ENCODE data around the gene BUB3.

Gene BUB3

DNA sequence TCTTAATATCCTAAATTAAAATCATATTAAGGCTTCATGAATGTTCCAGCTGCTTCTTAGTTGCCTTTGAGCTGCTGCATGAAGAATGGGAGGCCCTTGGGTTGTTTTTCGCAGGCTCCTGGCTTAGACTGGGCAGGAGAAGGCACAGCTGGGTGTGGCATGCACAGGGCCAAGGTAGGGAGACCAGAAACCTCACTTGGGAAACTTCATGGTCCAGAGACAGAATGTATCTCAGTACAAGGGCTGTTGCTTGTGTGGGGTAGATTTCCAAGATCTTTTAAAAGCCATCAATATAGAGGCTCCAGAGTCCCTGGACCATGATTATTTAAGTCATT lies 49.9 kb downstream of the BUB3 start:
- no peak overlapping the region for H3K18ac ChIP-seq (ENCODE audit: low read depth in 1 of 2, low read length in 2 of 2)
- no peak overlapping the region for H4K8ac ChIP-seq (ENCODE audit: low read length)
- no peak overlapping the region for H3K4ac ChIP-seq (ENCODE audit: low read depth in 1 of 2, low read length in 2 of 2)
- no peak overlapping the region for H3K27ac ChIP-seq (ENCODE audit: low read length, poor library complexity, severe bottlenecking)
- no peak overlapping the region for H2AFZ ChIP-seq (ENCODE audit: low read depth, low read length)
- H3K9ac ChIP-seq (ENCODE audit: low read length) = no peak overlapping the region
- H3K4me1 ChIP-seq (ENCODE audit: control insufficient read depth, insufficient read depth, low read depth, low read length) = no peaks in the 10 kb centered on the region
- H3K79me1 ChIP-seq (replicated peaks; ENCODE audit: low read length, poor library complexity, severe bottlenecking) = no peaks in the 10 kb centered on the region
- H3K4me2 ChIP-seq (ENCODE audit: low read length, poor library complexity, severe bottlenecking) = no peak overlapping the region
- H2BK12ac ChIP-seq (ENCODE audit: low read length in 2 of 2) = no peak overlapping the region
- no peak overlapping the region for H2BK15ac ChIP-seq (ENCODE audit: low read depth, poor library complexity, severe bottlenecking)
- H3K36me3 ChIP-seq (ENCODE audit: control insufficient read depth in 1 of 2, insufficient read depth in 2 of 2, low read depth in 1 of 2, low read length in 2 of 2) = peaks cover 0 to 4% of the 10 kb centered on the region in 2 experiments
- no peaks in the 10 kb centered on the region for H3K27me3 ChIP-seq (ENCODE audit: control insufficient read depth in 1 of 2, insufficient read depth in 1 of 2, low read length in 2 of 2)
- H2BK5ac ChIP-seq (ENCODE audit: low read depth, low read length, poor library complexity, severe bottlenecking) = no peak overlapping the region
- DNase-seq = no peak
- H4K91ac ChIP-seq (ENCODE audit: low read length) = no peak overlapping the region
- no peak overlapping the region for H3K14ac ChIP-seq (ENCODE audit: low read length in 2 of 2)
- H3K23ac ChIP-seq (ENCODE audit: low read length in 2 of 2) = no peak overlapping the region
- H2AK5ac ChIP-seq (ENCODE audit: low read length, severe bottlenecking) = no peak overlapping the region
- H3K4me3 ChIP-seq (ENCODE audit: insufficient read depth in 1 of 2, low read depth in 1 of 2, low read length in 2 of 2) = no peak overlapping the region
- H2BK120ac ChIP-seq (ENCODE audit: low read depth, low read length) = no peak overlapping the region
- WGBS = 84% methylated on average over 1 of the region's 1 CpG
- peaks cover 6% of the 10 kb centered on the region for H3K9me3 ChIP-seq (ENCODE audit: control insufficient read depth, low read length)

DNA sequence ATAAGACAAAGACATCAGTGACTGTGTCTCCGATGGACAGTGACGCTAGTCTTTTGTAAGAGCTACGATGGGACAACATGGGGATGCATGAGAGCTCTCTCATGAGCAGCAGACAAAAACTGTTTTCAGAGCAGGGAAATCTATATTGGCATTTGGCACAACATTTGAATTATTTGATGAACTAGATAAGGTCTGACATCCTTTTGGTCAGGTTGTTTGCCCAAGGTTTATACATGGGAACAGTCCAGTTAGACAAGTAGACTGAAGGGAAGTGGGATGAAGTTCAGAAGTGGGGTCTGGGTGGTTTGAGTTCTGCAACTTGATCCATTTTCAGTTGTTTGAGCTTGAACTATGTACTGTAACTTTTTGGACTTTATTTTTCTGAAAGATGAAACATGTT lies 50.8 kb downstream of the BUB3 start:
- Histone ChIP-seq H3K79me1 (replicated peaks; ENCODE audit: low read length, poor library complexity, severe bottlenecking) (no peaks in the 10 kb centered on the region), H3K14ac (ENCODE audit: low read length in 2 of 2) (no peak overlapping the region), H2BK5ac (ENCODE audit: low read depth, low read length, poor library complexity, severe bottlenecking) (no peak overlapping the region), H3K4me2 (ENCODE audit: low read length, poor library complexity, severe bottlenecking) (no peak overlapping the region), H3K27ac (ENCODE audit: low read length, poor library complexity, severe bottlenecking) (no peak overlapping the region), H2BK15ac (ENCODE audit: low read depth, poor library complexity, severe bottlenecking) (no peak overlapping the region), H2BK120ac (ENCODE audit: low read depth, low read length) (no peak overlapping the region), H2AFZ (ENCODE audit: low read depth, low read length) (no peak overlapping the region), H3K4ac (ENCODE audit: low read depth in 1 of 2, low read length in 2 of 2) (no peak overlapping the region), H3K4me3 (ENCODE audit: insufficient read depth in 1 of 2, low read depth in 1 of 2, low read length in 2 of 2) (no peak overlapping the region), H3K23ac (ENCODE audit: low read length in 2 of 2) (no peak overlapping the region), H3K18ac (ENCODE audit: low read depth in 1 of 2, low read length in 2 of 2) (no peak overlapping the region), H3K4me1 (ENCODE audit: control insufficient read depth, insufficient read depth, low read depth, low read length) (no peaks in the 10 kb centered on the region), H3K27me3 (ENCODE audit: control insufficient read depth in 1 of 2, insufficient read depth in 1 of 2, low read length in 2 of 2) (no peaks in the 10 kb centered on the region), H4K91ac (ENCODE audit: low read length) (no peak overlapping the region), H3K36me3 (ENCODE audit: control insufficient read depth in 1 of 2, insufficient read depth in 2 of 2, low read depth in 1 of 2, low read length in 2 of 2) (peaks cover 0 to 4% of the 10 kb centered on the region in 2 experiments), H2AK5ac (ENCODE audit: low read length, severe bottlenecking) (no peak overlapping the region), H4K8ac (ENCODE audit: low read length) (no peak overlapping the region), H3K9me3 (ENCODE audit: control insufficient read depth, low read length) (peaks cover 6% of the 10 kb centered on the region), H2BK12ac (ENCODE audit: low read length in 2 of 2) (no peak overlapping the region), H3K9ac (ENCODE audit: low read length) (no peak overlapping the region)
- no peak for DNase-seq
- whole genome bisulfite sequencing = 94% methylated on average over 3 of the region's 3 CpGs

DNA sequence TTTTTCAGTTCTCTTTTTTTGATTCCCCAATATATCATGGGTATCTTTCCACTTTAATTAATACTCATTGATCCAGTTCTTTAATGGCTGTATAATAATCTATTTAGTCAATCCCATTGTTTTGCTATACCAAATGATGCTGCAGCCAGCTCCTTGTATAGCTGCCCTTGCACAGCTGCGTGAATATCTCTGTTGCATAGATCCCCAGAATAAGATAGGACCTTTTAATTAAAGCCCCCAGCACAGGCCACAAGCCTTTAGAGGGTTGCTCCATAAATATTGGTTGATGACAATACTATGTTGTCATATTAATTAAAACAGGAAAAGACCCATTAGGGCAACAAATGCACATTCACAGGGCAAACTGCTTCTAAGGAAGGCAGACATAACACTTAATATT lies 57.9 kb downstream of the BUB3 start:
- 91% methylated on average over 1 of the region's 1 CpG for WGBS

DNA sequence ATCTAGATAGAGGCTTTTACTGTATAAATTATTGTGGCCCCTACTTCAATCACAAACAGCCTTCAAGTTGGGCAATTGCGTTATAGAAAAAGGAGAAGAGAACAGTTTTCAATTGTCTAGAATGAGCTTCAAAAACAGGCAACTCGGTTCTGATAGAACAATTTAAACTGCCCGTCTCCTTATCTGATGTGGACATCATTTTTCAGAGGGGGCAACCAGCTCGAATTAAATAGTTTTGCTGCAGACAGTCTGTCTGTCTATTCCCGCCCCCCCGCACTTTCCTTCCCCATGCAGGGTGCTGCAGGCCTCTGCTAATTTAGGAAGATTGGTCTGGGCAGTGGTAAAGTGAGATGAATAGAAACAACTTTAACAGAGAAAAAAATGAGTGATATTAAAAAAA lies 58.4 kb downstream of the BUB3 start:
- 97% methylated on average over 6 of the region's 6 CpGs for WGBS
- no peak overlapping the region for H3K4me2 ChIP-seq (ENCODE audit: low read length, poor library complexity, severe bottlenecking)
- H3K27me3 ChIP-seq (ENCODE audit: control insufficient read depth in 1 of 2, insufficient read depth in 1 of 2, low read length in 2 of 2) = no peaks in the 10 kb centered on the region

More for the DNA sequence above, 57.9 kb downstream of the BUB3 start:
- no peak overlapping the region for H2BK12ac ChIP-seq (ENCODE audit: low read length in 2 of 2)
- H2BK15ac ChIP-seq (ENCODE audit: low read depth, poor library complexity, severe bottlenecking) = no peak overlapping the region
- H3K36me3 ChIP-seq (ENCODE audit: control insufficient read depth in 1 of 2, insufficient read depth in 2 of 2, low read depth in 1 of 2, low read length in 2 of 2) = no peaks in the 10 kb centered on the region
- no peaks in the 10 kb centered on the region for H3K27me3 ChIP-seq (ENCODE audit: control insufficient read depth in 1 of 2, insufficient read depth in 1 of 2, low read length in 2 of 2)
- H2AFZ ChIP-seq (ENCODE audit: low read depth, low read length) = no peak overlapping the region
- no peak overlapping the region for H3K27ac ChIP-seq (ENCODE audit: low read length, poor library complexity, severe bottlenecking)
- no peak overlapping the region for H2BK5ac ChIP-seq (ENCODE audit: low read depth, low read length, poor library complexity, severe bottlenecking)
- no peak overlapping the region for H2AK5ac ChIP-seq (ENCODE audit: low read length, severe bottlenecking)
- H3K18ac ChIP-seq (ENCODE audit: low read depth in 1 of 2, low read length in 2 of 2) = no peak overlapping the region
- H3K9me3 ChIP-seq (ENCODE audit: control insufficient read depth, low read length) = peaks cover 8% of the 10 kb centered on the region
- DNase-seq = no peak
- H4K91ac ChIP-seq (ENCODE audit: low read length) = no peak overlapping the region
- no peak overlapping the region for H3K4ac ChIP-seq (ENCODE audit: low read depth in 1 of 2, low read length in 2 of 2)
- no peak overlapping the region for H3K4me2 ChIP-seq (ENCODE audit: low read length, poor library complexity, severe bottlenecking)
- no peak overlapping the region for H3K23ac ChIP-seq (ENCODE audit: low read length in 2 of 2)
- H3K14ac ChIP-seq (ENCODE audit: low read length in 2 of 2) = no peak overlapping the region
- no peak overlapping the region for H3K4me3 ChIP-seq (ENCODE audit: insufficient read depth in 1 of 2, low read depth in 1 of 2, low read length in 2 of 2)
- no peak overlapping the region for H3K9ac ChIP-seq (ENCODE audit: low read length)
- H2BK120ac ChIP-seq (ENCODE audit: low read depth, low read length) = no peak overlapping the region
- no peaks in the 10 kb centered on the region for H3K4me1 ChIP-seq (ENCODE audit: control insufficient read depth, insufficient read depth, low read depth, low read length)
- H3K79me1 ChIP-seq (replicated peaks; ENCODE audit: low read length, poor library complexity, severe bottlenecking) = no peaks in the 10 kb centered on the region
- H4K8ac ChIP-seq (ENCODE audit: low read length) = no peak overlapping the region

More for the DNA sequence above, 58.4 kb downstream of the BUB3 start:
- Histone ChIP-seq H2BK5ac (ENCODE audit: low read depth, low read length, poor library complexity, severe bottlenecking) (no peak overlapping the region), H3K79me1 (replicated peaks; ENCODE audit: low read length, poor library complexity, severe bottlenecking) (no peaks in the 10 kb centered on the region), H3K9me3 (ENCODE audit: control insufficient read depth, low read length) (peaks cover 8% of the 10 kb centered on the region), H4K8ac (ENCODE audit: low read length) (no peak overlapping the region), H3K4me3 (ENCODE audit: insufficient read depth in 1 of 2, low read depth in 1 of 2, low read length in 2 of 2) (no peak overlapping the region), H3K4ac (ENCODE audit: low read depth in 1 of 2, low read length in 2 of 2) (no peak overlapping the region), H2AK5ac (ENCODE audit: low read length, severe bottlenecking) (no peak overlapping the region), H3K36me3 (ENCODE audit: control insufficient read depth in 1 of 2, insufficient read depth in 2 of 2, low read depth in 1 of 2, low read length in 2 of 2) (no peaks in the 10 kb centered on the region), H3K27ac (ENCODE audit: low read length, poor library complexity, severe bottlenecking) (no peak overlapping the region), H4K91ac (ENCODE audit: low read length) (no peak overlapping the region), H3K4me1 (ENCODE audit: control insufficient read depth, insufficient read depth, low read depth, low read length) (no peaks in the 10 kb centered on the region), H2BK12ac (ENCODE audit: low read length in 2 of 2) (no peak overlapping the region), H3K14ac (ENCODE audit: low read length in 2 of 2) (no peak overlapping the region), H2BK15ac (ENCODE audit: low read depth, poor library complexity, severe bottlenecking) (no peak overlapping the region), H3K9ac (ENCODE audit: low read length) (no peak overlapping the region), H2AFZ (ENCODE audit: low read depth, low read length) (no peak overlapping the region), H3K18ac (ENCODE audit: low read depth in 1 of 2, low read length in 2 of 2) (no peak overlapping the region), H2BK120ac (ENCODE audit: low read depth, low read length) (no peak overlapping the region), H3K23ac (ENCODE audit: low read length in 2 of 2) (no peak overlapping the region)
- no peak for DNase-seq
